GM20431 (cell line): ENCODE measurements around the gene SLC24A3.

Experiments
- in situ Hi-C: fragments of 300-500 bp; cut with MseI, MboI; formaldehyde crosslinking; loops from one replicate; pipeline ENCODE4 v1.15.0; 2020; ENCODE audit warnings: low sequenced_read_pairs; ENCODE audit not compliant: unreplicated experiment

Gene SLC24A3

GRCh38 chr20:19407736-19408135 is 195.3 kb downstream of the SLC24A3 start:
- in situ Hi-C loops = no loop called here

GRCh38 chr20:19408971-19409370 is 196.5 kb downstream of the SLC24A3 start:
- in situ Hi-C loops = no loop called here

- in situ Hi-C loops = no loop called here
These were observed 199.4 kb downstream of the SLC24A3 start for GRCh38 chr20:19411811-19412210.

- in situ Hi-C loops = no loop called here
These were observed 199.8 kb downstream of the SLC24A3 start for GRCh38 chr20:19412254-19412653.

GRCh38 chr20:19414600-19414999 is 202.2 kb downstream of the SLC24A3 start:
- in situ Hi-C loops = no loop called here

DNA sequence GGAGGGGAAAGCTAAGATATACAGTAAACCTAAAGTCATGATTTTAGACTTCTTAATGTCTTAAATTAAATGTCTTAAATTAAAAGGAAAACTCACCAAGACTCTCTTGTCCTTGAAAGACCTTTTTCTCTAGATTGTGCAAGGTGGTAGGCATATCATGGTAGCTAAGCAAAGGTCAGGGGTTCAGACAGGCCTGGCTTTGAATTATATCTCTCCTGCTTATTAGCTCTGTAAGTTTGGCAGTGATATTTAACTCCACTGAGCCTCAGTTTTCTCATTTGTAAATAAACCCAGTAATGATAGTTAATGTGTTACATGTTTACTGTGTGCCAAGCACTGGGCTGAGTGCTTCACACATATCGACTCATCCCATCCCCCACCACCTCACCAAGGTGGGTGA is 203.3 kb downstream of the SLC24A3 start:
- in situ Hi-C loops = no loop called here

- in situ Hi-C loops = no loop called here
These were observed 204.2 kb downstream of the SLC24A3 start for GRCh38 chr20:19416627-19417026.

- in situ Hi-C loops = no loop called here
These were observed 207.0 kb downstream of the SLC24A3 start for GRCh38 chr20:19419396-19419795.

- in situ Hi-C loops = no loop called here
These were observed 210.9 kb downstream of the SLC24A3 start for GRCh38 chr20:19423097-19423899.

DNA sequence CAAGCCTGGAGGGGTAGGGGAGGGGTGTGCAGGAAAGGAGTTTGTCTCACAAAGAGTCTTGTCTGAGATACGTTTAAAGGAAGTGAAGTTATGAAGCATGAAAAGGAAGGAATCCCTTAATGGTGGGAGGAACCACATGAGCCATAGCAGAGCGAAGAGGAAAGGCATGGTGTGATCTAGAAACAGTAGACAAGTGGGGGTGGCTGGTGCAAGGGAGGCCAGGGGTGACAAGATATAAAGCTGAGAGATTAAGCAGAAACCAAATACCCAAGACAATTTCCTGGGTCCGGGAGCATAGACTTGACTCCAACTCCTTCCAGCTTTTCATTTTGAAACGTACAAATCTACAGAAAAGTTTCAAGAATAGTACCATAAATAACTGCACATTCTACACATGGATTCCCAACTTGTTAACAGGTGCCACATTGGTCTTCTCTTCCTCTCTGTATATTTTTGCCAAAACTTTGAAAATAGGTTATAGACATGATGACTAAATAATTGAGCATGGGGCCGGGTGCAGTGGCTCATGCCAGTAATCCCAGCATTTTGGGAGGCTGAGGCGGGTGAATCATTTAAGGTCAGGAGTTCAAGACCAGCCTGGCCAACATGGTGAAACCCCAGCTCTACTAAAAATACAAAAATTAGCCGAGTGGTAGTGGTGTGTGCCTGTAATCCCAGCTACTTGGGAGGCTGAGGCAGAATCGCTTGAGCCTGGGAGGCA is 211.6 kb downstream of the SLC24A3 start:
- in situ Hi-C loops = no loop called here

- in situ Hi-C loops = no loop called here
These were observed 213.9 kb downstream of the SLC24A3 start for GRCh38 chr20:19426356-19426755.

DNA sequence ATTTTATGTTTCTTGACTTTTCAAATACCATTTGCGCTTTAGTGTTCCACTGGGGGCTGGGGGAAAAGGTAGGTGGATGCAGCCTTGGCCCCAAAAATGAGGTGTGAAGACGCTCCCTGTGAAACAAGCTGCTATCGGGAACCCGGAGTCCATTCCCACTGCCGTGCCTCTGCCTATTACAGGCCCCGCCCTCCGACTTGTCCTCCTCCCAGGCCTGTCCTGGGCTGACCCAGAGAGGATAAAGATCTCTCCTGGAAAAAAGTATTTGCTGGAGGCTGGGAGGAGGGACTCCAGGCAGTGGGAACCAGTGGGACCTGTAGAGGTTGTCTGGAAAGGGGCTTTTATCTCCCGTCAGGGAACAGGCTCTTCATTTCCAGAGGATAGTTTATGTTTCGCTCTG is 215.0 kb downstream of the SLC24A3 start:
- in situ Hi-C loops = no loop called here

DNA sequence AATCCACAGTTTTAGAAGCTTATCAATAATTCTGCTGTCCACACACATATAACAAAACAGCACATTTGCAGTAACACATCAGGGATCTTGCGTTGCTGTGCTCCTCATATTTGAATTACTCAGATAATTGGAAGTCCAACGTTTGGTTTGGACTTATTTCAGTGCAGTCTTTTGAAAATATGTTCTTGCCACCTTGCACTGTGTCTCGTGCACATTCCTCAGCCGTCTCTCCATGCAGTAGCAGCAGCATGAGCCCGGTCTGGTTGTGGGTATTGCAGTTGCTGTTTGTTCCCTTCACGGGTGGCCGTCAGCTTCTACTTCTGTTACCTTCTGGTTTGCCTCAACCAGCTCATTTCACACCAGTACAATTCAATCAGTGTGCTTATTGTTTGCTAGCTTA is 215.5 kb downstream of the SLC24A3 start:
- in situ Hi-C loops = no loop called here

GRCh38 chr20:19428324-19428723 is 215.9 kb downstream of the SLC24A3 start:
- in situ Hi-C loops = no loop called here

DNA sequence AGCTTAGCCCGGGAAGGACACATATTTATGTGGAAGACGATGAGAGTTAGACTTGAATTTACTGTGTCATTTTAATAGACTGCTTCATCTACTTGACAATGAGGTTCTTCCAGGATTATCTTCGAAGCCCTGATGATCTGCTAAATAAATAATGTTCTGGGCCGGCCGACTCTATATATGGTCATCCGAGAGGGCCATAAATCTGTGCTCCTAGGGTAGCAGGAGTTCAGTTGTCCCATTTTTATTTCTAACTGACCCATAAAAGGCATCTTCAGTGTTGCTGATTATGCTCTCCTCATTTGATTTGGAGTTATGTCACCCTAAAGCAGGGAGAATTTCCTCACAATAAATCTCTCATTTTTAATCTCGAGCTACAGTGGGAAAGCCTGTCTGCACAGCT is 217.1 kb downstream of the SLC24A3 start:
- in situ Hi-C loops = no loop called here

DNA sequence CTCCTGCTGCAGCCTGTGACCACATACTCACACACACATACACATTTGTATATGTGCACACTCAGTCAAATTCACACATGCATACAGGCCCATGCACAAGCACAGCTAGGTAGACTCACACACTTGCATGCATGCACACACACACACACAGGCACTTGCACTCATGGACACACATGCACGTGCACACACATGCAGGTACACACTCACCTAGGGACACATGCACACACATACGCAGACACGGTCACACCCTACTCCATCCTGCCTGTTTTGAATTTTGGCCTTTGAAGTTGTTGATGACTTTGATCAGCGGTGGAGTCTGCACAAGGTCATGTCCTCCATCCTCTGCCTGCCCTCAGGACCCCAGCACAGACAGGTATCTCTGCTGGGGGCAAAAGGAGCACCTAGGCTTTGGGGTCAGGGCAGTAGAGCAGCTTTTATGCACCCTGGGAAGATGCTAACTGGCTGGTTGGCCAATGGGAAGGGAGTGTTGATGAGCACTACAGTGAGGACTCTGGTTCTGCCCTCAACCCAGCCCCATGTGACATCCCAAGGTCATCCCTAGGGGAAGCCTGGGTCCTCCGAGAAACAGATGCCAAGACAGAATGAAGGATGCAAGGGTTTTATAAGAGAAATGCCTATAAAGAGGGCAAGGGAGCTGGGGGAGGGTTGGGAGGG is 218.3 kb downstream of the SLC24A3 start:
- in situ Hi-C loops = no loop called here

DNA sequence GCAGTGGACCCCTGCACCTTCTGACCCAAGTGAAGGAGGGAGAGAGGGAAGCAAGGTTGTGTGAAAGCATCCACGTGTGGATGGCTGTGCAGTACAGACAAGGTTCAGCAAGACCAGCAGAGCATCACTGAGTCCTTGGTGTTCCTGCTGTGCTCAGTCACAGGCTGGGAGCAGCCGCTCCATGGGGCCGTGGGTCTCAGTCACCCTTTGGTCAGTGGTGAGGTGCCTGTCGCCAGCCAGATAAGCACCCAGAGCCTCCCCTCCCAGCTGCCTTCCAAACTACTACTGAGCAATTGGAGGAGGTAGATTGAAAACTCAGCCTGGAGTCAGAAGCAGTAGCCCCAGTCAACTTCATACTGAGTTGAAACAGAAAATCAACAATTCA is 218.9 kb downstream of the SLC24A3 start:
- in situ Hi-C loops = no loop called here

DNA sequence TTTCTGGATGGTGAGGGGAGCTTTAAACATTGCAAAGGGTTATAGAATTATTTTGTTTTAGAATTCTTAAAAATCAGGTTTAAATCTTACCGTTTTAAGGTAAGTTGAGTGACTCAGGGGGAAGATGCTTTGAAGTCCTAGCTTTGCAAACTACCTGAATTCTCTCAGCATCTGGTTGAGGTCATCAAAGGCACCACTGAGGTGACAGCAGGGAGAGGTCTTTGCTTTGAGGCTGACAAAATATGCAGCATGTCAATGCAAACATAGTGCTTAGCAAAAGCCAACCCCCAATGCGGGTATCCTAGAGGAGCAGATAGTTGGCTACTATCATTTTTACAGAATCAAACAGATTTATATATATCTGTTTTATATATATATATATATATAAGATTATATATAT is 219.5 kb downstream of the SLC24A3 start:
- in situ Hi-C loops = no loop called here

- in situ Hi-C loops = no loop called here
These were observed 221.2 kb downstream of the SLC24A3 start for GRCh38 chr20:19433371-19434350.

GRCh38 chr20:19435316-19435715 is 222.9 kb downstream of the SLC24A3 start:
- in situ Hi-C loops = no loop called here
